Kidney epithelial cell (primary cell): ENCODE measurements around the gene XYLT2. TPM values are rescaled to one million over a fixed set of nuclear protein-coding genes. Genes with fewer than 3 reads are reported as not detected.

ENCODE experiments used
- DNase-seq: peaks from one replicate; pipeline ENCODE4 v3.0.0-alpha.2; 2010; ENCODE audit warnings: low read depth
- H3K27me3 ChIP-seq: 2 replicates; pipeline ENCODE4 v1.6.0; 2011; ENCODE audit warnings: low read length; ENCODE audit not compliant: control insufficient read depth, insufficient read depth
- H3K36me3 ChIP-seq: 2 replicates; pipeline ENCODE4 v1.5.1; 2011; ENCODE audit warnings: low read length; ENCODE audit not compliant: control insufficient read depth, insufficient read depth
- H3K4me3 ChIP-seq: 2 replicates; pipeline ENCODE4 v1.5.1; 2011; ENCODE audit warnings: low read depth, mild to moderate bottlenecking, control low read depth, low read length
- total RNA-seq: library from RNA; depleted of rRNA; stranded (reverse); fragments of >200 nt; gene quantifications from 2 replicates; pipeline ENCODE4 v1.2.3, GENCODE V29; 2015
- TF ChIP-seq, protein P1 (sequence below): IDR thresholded peaks from 2 replicates; pipeline ENCODE4 v1.5.1; 2011; ENCODE audit warnings: mild to moderate bottlenecking, moderate library complexity, low read length, control low read depth, inconsistent platforms; ENCODE audit not compliant: insufficient read depth, poor library complexity, severe bottlenecking

The XYLT2 gene
- total RNA-seq, 1 donor from 2014 or later: 30.2 TPM

DNA sequence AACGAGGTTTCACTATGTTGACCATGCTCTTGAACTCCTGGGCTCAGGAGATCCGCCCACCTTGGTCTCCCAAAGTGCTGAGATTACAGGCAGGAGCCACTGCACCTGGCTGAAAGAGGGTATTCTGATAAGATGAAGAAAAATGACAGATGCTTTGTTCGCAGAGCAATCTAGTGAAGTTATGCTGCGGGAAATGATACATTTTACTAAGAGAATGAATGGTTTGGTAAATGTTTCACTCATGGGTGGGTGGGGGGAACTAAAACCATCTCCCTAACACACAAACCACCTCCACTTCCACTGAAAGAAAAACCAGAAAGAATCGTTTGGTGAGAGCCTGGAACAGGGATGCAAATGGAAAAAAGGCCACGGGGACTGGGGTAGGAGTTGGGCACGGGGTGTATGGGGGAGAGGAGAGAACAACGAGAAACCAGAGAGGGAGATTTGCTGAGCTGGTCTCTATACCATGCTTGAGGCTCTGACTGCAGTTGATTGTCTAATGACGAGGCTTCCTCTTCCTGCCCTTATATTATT lies 19.0 kb upstream of the XYLT2 start:
- Histone ChIP-seq H3K36me3 (no peaks in the 10 kb centered on the region), H3K27me3 (peaks cover 2% of the 10 kb centered on the region), H3K4me3 (no peak overlapping the region)
- no peak for DNase-seq
- TF ChIP-seq, protein P1, sequence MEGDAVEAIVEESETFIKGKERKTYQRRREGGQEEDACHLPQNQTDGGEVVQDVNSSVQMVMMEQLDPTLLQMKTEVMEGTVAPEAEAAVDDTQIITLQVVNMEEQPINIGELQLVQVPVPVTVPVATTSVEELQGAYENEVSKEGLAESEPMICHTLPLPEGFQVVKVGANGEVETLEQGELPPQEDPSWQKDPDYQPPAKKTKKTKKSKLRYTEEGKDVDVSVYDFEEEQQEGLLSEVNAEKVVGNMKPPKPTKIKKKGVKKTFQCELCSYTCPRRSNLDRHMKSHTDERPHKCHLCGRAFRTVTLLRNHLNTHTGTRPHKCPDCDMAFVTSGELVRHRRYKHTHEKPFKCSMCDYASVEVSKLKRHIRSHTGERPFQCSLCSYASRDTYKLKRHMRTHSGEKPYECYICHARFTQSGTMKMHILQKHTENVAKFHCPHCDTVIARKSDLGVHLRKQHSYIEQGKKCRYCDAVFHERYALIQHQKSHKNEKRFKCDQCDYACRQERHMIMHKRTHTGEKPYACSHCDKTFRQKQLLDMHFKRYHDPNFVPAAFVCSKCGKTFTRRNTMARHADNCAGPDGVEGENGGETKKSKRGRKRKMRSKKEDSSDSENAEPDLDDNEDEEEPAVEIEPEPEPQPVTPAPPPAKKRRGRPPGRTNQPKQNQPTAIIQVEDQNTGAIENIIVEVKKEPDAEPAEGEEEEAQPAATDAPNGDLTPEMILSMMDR: no peak

- TF ChIP-seq, protein P1: no peak
- H3K36me3 ChIP-seq: no peaks in the 10 kb centered on the region
- peaks cover 2% of the 10 kb centered on the region for H3K27me3 ChIP-seq
- DNase-seq: no peak
- no peak overlapping the region for H3K4me3 ChIP-seq
Observed at GRCh38 chr17:50328363-50329325, 17.3 kb upstream of the XYLT2 start.

DNA sequence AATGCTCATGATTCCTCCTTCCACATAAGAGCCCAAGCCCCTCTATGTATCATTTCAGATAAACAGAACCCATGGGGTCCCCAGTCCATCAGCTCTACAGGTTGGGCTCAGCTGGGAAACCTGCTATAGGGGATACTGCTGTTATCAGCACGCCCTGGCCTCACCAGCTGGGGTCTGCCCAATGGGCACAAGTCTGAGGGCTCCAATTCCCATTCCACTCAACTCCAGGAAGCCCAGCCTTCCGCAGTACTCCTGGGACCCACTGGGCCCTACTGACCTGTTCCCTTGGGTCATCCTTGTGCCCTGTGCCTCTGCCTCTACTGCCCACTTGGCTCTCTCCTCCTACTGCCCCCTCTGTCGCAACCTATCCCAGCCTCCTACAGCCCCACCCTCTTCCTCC lies 16.2 kb upstream of the XYLT2 start:
- no peak for DNase-seq
- TF ChIP-seq, protein P1: no peak
- Histone ChIP-seq H3K27me3 (peaks cover 2% of the 10 kb centered on the region), H3K4me3 (no peak overlapping the region), H3K36me3 (no peaks in the 10 kb centered on the region)

DNA sequence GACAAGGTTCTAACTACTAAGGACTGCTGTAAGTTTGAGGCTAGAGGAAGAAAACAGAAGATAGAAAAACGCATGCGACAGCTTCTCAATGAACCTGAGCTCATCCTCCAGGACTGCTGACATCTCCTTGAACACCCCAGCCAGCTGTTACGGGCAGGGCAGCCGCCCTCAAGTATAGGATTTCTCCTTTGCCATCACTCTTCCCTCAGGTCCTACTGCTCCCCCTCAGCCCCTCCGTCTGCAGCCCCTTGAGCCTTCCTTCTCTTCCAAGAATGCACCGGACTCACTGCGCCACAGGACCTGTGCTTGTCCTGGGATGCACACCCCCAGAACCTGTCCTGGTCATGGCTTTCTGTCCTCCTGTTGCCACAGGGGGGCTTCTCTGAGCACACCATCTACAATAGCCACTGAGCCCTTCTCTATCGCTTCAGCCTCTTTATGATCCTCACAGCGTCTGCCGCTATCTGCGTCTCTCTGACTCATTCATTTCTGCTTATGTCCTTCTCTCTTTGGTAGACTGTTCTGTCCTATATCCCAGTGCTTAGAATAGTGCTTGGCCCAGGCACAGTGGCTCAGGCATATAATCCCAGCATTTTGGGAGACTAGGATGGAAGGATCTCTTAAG lies 15.7 kb upstream of the XYLT2 start:
- DNase-seq: no peak
- Histone ChIP-seq H3K36me3 (no peaks in the 10 kb centered on the region), H3K27me3 (peaks cover 2% of the 10 kb centered on the region), H3K4me3 (no peak overlapping the region)
- TF ChIP-seq, protein P1: no peak

DNA sequence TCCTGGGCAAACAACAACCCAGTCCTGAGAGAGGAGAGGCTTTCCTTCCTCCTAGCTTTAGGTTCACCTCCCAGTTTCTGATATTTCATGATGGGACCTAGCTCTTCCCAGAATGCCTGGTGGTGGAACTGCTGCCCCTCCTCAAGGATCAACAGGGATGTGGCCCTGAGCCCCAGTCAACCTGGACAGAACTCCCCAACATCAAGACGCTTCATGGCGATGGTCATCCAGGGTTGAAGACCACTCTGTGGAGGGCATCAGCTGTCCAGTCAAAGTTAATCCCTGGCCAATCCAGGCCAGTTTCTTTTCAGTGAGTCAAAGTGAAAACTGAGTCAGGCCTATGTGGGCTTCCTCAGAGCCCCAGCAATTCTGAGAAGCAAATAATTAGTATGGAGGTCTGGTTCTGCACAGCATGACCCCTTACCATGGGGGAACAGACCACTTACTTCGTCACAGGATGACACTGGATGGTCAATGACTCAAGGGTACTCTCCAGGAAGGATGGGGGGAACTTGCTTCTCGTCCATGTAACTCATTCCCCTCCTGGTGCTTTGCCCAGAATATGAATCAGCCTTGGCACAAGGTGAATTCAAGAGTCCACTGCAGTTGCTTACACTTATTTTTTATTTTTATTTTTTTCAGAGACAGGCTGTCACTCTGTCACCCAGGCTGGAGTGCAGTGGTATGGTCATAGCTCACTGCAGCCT lies 14.7 kb upstream of the XYLT2 start:
- Histone ChIP-seq H3K4me3 (no peak overlapping the region), H3K27me3 (peaks cover 2% of the 10 kb centered on the region), H3K36me3 (no peaks in the 10 kb centered on the region)
- TF ChIP-seq, protein P1: no peak
- DNase-seq: peak; percentile 23
